ENCODE data around the gene JARID2. TPM values are rescaled to one million over a fixed set of nuclear protein-coding genes. Genes with fewer than 3 reads are reported as not detected.
"Not testable (repeated sequence)": the region's sequence is repeated elsewhere in the genome, so short reads cannot be mapped to it uniquely, and the experiment has no call there.

The JARID2 gene
- polyA plus RNA-seq, 1 experiment = 9.7 TPM

DNA sequence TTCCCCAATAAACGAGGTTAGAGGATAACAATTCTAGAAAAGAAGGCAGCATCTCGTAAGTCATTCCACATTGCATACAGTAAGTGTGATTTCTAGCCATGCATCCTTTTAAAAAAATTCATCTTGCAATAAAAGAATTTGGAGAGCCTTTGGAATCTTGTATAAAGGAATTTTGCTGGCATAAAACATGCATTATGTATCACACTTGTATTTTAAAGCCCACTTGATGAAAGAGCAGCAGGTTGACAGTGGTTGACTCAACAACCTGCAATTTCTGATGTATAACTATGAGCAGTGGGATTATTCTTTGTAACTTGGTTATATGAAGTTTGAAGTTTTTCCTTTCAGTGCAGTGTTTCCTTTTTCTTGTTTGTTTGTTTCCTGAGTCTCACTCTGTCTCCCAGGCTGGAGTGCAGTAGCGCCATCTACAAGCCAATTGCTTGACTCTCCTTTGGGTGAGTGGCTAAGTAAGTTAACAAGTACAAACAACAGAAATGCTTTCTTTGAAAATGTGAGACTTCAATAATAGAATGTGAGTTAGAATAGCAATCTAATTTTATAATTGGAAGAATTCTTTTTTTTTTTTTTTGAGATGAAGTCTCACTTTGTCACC, 39.9 kb downstream of the JARID2 start:
- Histone ChIP-seq H3K27ac (ENCODE audit: low read depth, low read length) (no peak overlapping the region), H3K9me3 (ENCODE audit: control insufficient read depth, insufficient read depth, low read length) (no peaks in the 10 kb centered on the region; the same call in 1 of the 2 replicates), H3K4me3 (ENCODE audit: low read depth, low read length) (no peak overlapping the region), H3K27me3 (ENCODE audit: control insufficient read depth, insufficient read depth, low read length) (no peaks in the 10 kb centered on the region)
- no peak for DNase-seq (ENCODE audit: low read depth, low spot score)
- TF ChIP-seq, protein P1, sequence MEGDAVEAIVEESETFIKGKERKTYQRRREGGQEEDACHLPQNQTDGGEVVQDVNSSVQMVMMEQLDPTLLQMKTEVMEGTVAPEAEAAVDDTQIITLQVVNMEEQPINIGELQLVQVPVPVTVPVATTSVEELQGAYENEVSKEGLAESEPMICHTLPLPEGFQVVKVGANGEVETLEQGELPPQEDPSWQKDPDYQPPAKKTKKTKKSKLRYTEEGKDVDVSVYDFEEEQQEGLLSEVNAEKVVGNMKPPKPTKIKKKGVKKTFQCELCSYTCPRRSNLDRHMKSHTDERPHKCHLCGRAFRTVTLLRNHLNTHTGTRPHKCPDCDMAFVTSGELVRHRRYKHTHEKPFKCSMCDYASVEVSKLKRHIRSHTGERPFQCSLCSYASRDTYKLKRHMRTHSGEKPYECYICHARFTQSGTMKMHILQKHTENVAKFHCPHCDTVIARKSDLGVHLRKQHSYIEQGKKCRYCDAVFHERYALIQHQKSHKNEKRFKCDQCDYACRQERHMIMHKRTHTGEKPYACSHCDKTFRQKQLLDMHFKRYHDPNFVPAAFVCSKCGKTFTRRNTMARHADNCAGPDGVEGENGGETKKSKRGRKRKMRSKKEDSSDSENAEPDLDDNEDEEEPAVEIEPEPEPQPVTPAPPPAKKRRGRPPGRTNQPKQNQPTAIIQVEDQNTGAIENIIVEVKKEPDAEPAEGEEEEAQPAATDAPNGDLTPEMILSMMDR (IDR thresholded peaks at IDR 0.05; ENCODE audit: low read depth, low read length) = no peak
- ChIA-PET POLR2A (no interaction called here), CTCF (no interaction called here)

DNA sequence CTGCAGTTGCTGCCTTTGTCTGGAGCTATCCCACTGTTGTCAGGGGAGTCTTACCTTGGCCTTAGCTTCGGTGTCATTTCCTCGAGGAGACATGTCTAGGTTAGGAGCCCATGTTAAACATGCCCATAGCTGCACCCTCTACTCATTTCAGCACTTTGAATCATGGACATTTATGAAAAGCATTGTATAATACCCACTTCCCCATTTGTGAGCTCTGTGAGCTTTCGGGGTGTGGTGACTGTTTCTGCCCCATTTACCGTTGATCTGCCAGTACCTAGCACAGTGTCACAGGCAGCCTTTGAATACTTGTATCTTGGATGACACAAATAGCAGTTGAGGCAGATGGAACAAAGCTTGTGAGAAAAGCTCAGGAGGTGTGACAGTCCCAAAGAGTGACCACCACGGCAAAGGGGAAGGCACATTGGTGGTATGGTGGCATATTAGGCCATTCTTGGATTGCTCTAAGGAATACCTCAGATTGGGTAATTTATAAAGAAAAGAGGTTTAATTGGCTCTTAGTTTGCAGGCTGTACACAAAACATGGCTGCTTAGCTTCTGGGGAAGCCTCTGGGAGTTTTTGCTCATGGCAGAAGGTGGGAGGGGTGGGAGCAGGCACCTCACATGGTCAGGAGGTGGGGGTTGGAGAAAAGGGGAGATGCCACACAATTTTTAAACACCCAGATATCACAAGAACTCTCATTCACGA, 42.0 kb downstream of the JARID2 start:
- TF ChIP-seq, protein P1 (IDR thresholded peaks at IDR 0.05; ENCODE audit: low read depth, low read length) = no peak
- Histone ChIP-seq H3K4me3 (ENCODE audit: low read depth, low read length) (no peak overlapping the region), H3K9me3 (ENCODE audit: control insufficient read depth, insufficient read depth, low read length) (no peaks in the 10 kb centered on the region; the same call in 1 of the 2 replicates), H3K27ac (ENCODE audit: low read depth, low read length) (no peak overlapping the region), H3K27me3 (ENCODE audit: control insufficient read depth, insufficient read depth, low read length) (no peaks in the 10 kb centered on the region)
- CTCF ChIA-PET = interaction anchor here (0.6 to 1.2 kb wide), 2 partner anchors 39 to 103 kb away, joined by 4 to 5 read pairs; no protein-coding TSS in a partner anchor
- no peak for DNase-seq (ENCODE audit: low read depth, low spot score)
- POLR2A ChIA-PET = no interaction called here

DNA sequence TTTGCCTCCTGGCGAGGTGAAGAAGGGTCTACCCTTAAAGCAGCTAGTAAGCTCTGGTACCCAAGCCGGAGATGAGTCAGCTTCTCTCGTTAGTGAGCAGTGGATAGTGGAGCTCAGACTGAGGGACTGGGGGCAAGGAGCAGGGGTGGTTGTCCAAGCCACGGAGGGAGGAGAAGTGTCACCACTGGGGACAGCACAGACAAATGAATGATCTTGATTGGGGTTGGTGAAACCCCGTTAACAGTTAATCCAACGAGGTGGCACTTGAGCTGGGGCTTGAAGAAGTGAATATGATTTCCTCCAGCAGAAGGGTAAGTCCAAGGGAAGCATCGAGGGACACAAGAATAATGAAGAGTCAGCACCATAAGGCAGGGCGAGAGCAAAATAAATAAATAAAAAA, 43.0 kb downstream of the JARID2 start:
- DNase-seq (ENCODE audit: low read depth, low spot score) = no peak
- H3K4me3 ChIP-seq (ENCODE audit: low read depth, low read length) = no peak overlapping the region
- POLR2A ChIA-PET = interaction anchor here (0.6 kb wide), 1 partner anchor 81 kb away, joined by 7 read pairs; no protein-coding TSS in a partner anchor
- H3K27ac ChIP-seq (ENCODE audit: low read depth, low read length) = no peak overlapping the region
- H3K27me3 ChIP-seq (ENCODE audit: control insufficient read depth, insufficient read depth, low read length) = no peaks in the 10 kb centered on the region
- H3K9me3 ChIP-seq (ENCODE audit: control insufficient read depth, insufficient read depth, low read length) = no peaks in the 10 kb centered on the region
- CTCF ChIA-PET = interaction anchor here (1.2 kb wide), 1 partner anchor 101 kb away, joined by 4 read pairs; no protein-coding TSS in a partner anchor
- TF ChIP-seq, protein P1 (IDR thresholded peaks at IDR 0.05; ENCODE audit: low read depth, low read length) = no peak

DNA sequence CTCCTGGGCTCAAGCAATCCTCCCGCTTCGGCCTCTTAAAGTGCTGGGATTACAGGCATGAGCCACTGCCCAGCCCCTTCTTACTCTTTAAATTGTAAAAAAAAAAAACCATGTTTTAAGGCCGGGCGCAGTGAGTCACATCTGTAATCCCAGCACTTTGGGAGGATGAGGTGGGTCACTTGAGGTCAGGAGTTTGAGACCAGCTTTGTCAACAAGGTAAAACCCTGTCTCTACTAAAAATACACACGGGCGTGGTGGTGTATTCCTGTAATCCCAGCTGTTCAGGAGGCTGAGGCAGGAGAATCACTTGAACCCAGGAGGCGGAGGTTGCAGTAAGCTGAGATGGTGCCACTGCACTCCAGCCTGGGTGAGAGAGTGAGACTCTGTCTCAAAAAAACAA, 43.6 kb downstream of the JARID2 start:
- DNase-seq (ENCODE audit: low read depth, low spot score); CTCF ChIA-PET: not testable (repeated sequence)

DNA sequence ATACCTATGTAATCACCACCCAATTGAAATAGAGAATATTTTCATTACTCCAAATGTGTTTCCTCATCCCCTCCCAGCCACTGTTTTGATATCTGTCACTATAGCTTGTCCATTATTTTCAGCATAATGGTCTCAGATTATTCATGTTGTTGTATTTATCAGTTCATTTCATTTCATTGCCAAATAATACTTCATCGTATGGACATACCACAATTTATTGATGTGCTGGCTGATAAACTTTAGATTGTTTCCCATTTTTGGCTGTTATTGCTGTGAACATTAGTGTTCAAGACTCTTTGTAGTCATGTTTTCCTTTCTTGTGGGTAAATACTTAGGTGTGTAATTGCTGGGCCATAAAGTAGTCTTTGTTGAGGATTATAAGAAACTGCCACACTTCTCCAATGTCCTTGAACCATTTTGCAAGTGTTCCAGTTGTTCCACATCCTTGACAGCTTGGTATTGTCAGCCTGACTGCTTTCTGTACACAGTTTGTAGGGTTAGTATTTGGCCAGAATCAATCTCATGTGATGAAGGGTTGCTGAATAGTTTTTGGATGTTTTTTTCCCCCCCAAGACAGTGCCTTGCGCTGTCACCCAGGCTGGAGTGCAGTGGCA, 44.3 kb downstream of the JARID2 start:
- H3K27ac ChIP-seq (ENCODE audit: low read depth, low read length) = no peak overlapping the region
- no peak for DNase-seq (ENCODE audit: low read depth, low spot score)
- TF ChIP-seq, protein P1 (IDR thresholded peaks at IDR 0.05; ENCODE audit: low read depth, low read length) = no peak
- no peak overlapping the region for H3K4me3 ChIP-seq (ENCODE audit: low read depth, low read length)
- ChIA-PET POLR2A (interaction anchor here (0.6 to 0.7 kb wide), 2 partner anchors 21 to 61 kb away, joined by 4 to 6 read pairs; no protein-coding TSS in a partner anchor), CTCF (no interaction called here)
- H3K9me3 ChIP-seq (ENCODE audit: control insufficient read depth, insufficient read depth, low read length) = no peaks in the 10 kb centered on the region
- no peaks in the 10 kb centered on the region for H3K27me3 ChIP-seq (ENCODE audit: control insufficient read depth, insufficient read depth, low read length)

More for the DNA sequence above, 43.6 kb downstream of the JARID2 start:
- POLR2A ChIA-PET = interaction anchor here (0.6 to 0.7 kb wide), 2 partner anchors 20 to 62 kb away, joined by 4 to 6 read pairs; no protein-coding TSS in a partner anchor
- not testable (repeated sequence) for H3K9me3 ChIP-seq (ENCODE audit: control insufficient read depth, insufficient read depth, low read length); H3K4me3 ChIP-seq (ENCODE audit: low read depth, low read length); H3K27me3 ChIP-seq (ENCODE audit: control insufficient read depth, insufficient read depth, low read length); H3K27ac ChIP-seq (ENCODE audit: low read depth, low read length)
